ENCODE data around the gene UEVLD. TPM values are rescaled to one million over a fixed set of nuclear protein-coding genes. Genes with fewer than 3 reads are reported as not detected.

The UEVLD gene
- total RNA-seq (2021) (20.2 and 31.6 TPM in 2 replicates), Bru-seq, nascent RNA (percentile 76 among the genes with signal in this experiment), BruChase-seq, experiment 1, labeled RNA remaining after a 2-hour chase (percentile 76 among the genes with signal in this experiment), BruChase-seq, experiment 2, labeled RNA remaining after a 6-hour chase (percentile 76 among the genes with signal in this experiment)
- long read RNA-seq, full-length matches to known transcripts, result 19 of 27 reads
- long read RNA-seq, partial matches to known transcripts, result 1 of 27 reads
- long read RNA-seq, other reads (novel, unspliced or antisense), result 7 of 27 reads

DNA sequence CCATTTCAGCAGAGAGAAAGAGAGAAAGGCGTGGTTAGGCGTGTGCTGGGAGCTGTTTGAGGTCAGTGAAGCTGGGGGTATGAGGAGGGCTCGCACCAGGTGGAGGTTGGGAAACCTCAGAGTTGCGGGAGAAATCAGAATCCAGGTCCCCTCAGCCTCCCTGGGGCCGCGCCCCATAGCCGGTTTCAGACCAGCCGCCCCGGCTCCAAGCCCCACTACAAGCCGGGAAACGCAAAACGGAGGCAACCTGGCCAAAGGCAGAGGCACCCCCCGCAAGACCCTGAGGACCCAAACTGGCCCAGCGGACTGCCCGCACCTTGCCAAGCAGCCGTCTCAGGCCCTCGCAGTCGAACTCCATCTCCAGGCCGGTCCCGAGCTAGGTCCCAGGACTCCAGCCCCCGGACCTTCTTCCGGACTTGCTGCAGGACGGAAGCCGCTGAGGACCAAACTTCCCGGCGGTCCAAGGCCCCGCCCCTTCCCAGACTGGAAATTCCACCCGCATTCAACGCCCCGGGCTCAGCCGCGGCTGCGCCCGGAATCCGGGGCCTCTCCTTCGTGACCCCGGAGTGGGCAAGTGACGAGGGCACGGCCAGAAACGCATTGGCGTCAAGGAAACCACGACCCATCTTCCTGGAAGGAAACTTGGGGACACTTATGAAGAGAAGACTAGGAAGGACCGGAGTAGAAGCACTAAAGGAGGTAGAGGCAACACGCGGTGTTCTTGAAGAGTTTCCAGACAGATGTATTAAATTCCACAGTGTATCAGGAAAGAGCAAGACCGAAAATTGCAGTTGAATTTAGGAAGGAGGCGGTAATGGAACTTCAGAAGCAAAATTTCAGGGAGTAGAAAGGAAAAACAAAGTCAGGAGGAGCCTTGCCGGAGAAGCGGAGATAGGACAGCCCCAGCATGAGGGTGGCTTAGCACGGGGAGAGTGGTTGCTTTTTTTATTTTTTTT, at the start of gene UEVLD:
Gene UEVLD, minus strand, starts transcription at position 438 of the 956 bp plus-strand sequence. Its CDS starts 80 bp downstream, at position 358.
- no peaks in the 10 kb centered on the region for H4K20me1 ChIP-seq (ENCODE audit: insufficient read depth)
- ChIA-PET CTCF (interaction anchor here (0.7 kb wide), 1 partner anchor 176 kb away, joined by 4 read pairs; the partner anchor contains the start of gene LDHC), POLR2A (ENCODE audit: unreplicated experiment) (interaction anchor here (0.5 to 0.8 kb wide), 3 partner anchors 9 to 275 kb away, joined by 4 to 8 read pairs (median 5); no protein-coding TSS in a partner anchor)
- no peaks in the 10 kb centered on the region for H3F3A ChIP-seq (ENCODE audit: insufficient read depth, low read depth)
- no peaks in the 10 kb centered on the region for H3K9me3 ChIP-seq (ENCODE audit: insufficient read depth, low read depth)
- H3K27ac ChIP-seq, result peak within 1 kb of the TSS; percentile 36
- H3K4me1 ChIP-seq (replicated peaks; ENCODE audit: insufficient read depth), result peaks cover 24% of the 10 kb centered on the region
- TF ChIP-seq EZH2 (IDR thresholded peaks at IDR 0.05; ENCODE audit: low read depth), result no peak
- TF ChIP-seq, protein P1, sequence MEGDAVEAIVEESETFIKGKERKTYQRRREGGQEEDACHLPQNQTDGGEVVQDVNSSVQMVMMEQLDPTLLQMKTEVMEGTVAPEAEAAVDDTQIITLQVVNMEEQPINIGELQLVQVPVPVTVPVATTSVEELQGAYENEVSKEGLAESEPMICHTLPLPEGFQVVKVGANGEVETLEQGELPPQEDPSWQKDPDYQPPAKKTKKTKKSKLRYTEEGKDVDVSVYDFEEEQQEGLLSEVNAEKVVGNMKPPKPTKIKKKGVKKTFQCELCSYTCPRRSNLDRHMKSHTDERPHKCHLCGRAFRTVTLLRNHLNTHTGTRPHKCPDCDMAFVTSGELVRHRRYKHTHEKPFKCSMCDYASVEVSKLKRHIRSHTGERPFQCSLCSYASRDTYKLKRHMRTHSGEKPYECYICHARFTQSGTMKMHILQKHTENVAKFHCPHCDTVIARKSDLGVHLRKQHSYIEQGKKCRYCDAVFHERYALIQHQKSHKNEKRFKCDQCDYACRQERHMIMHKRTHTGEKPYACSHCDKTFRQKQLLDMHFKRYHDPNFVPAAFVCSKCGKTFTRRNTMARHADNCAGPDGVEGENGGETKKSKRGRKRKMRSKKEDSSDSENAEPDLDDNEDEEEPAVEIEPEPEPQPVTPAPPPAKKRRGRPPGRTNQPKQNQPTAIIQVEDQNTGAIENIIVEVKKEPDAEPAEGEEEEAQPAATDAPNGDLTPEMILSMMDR (conservative IDR thresholded peaks at IDR 0.05), result no peak
- H3K9me2 ChIP-seq (ENCODE audit: insufficient read depth), result no peaks in the 10 kb centered on the region
- H3K27me3 ChIP-seq (ENCODE audit: insufficient read depth, low read depth), result no peaks in the 10 kb centered on the region
- peak within 1 kb of the TSS; percentile 96 for H2AFZ ChIP-seq
- no TSS peak for BruUV-seq (replicated peaks)
- peak; percentile 82 to 93 for DNase-seq
- H3K4me2 ChIP-seq, result peak within 1 kb of the TSS; percentile 93
- H3K79me2 ChIP-seq (ENCODE audit: low read depth), result peaks cover 55% of the 10 kb centered on the region
- peak within 1 kb of the TSS; percentile 70 for H3K4me3 ChIP-seq
- H3K36me3 ChIP-seq (ENCODE audit: low read depth), result no peaks in the 10 kb centered on the region
- intact Hi-C loops (cut with micrococcal nuclease; ENCODE audit: unreplicated experiment), result loop anchor here (1.0 to 2.0 kb wide), 2 partner anchors 46 to 62 kb away; partner anchors contain the start of genes SPTY2D1 and TSG101

DNA sequence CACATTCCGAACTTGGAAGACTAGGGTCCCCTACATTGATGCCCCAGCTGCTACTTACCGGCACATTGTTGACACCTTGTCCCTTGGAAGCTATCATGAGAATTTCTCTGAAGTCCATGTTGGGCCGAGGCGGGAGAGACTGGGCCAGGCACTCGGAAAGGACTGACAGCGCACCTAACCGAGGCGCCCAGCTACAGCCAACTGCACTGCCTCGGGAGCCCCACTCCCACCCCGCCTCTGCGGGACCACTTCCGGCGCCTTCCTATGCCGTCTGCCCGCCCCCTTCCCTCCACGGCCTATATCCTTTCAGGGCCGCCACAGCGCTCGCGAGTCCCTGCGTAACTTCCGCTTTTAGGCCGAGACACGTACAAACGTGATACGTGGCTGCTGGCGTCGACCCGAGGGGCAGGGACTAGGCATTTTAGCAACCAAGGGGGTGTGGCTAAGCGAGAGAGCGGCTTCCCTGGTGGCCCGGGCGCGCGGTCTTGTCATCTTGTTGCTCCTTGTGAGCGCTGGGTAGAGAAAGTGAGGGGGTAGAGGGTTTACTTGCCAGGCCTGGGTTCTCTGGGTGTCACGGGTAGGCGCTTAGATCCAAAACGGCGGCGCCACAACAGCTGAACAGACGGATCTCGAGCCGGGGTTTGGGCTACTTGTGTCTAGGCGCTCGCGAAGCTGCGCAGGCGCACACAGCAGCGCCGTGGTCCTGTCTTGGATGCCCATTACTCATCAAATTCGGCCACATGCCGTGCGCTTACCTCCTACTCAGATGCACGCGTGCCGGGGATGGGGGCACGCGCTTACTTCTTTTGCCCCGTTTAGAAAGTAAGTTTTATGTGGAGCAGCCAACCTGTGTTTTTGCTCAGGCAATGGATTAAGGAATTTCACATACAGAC, 45.9 kb upstream of the UEVLD start, which contains the start of gene SPTY2D1:
Gene SPTY2D1, minus strand, starts transcription at position 203 of the 893 bp plus-strand sequence. Its CDS starts 85 bp downstream, at position 118.
- Histone ChIP-seq H3K79me2 (ENCODE audit: low read depth) (peaks cover 52% of the 10 kb centered on the region), H3K9me2 (ENCODE audit: insufficient read depth) (no peaks in the 10 kb centered on the region), H3K4me2 (peak within 1 kb of the TSS; percentile 100), H2AFZ (peak within 1 kb of the TSS; percentile 96), H4K20me1 (ENCODE audit: insufficient read depth) (peaks cover 15% of the 10 kb centered on the region), H3F3A (ENCODE audit: insufficient read depth, low read depth) (no peaks in the 10 kb centered on the region), H3K9me3 (ENCODE audit: insufficient read depth, low read depth) (no peaks in the 10 kb centered on the region), H3K27ac (peak within 1 kb of the TSS; percentile 83), H3K4me1 (replicated peaks; ENCODE audit: insufficient read depth) (peaks cover 15% of the 10 kb centered on the region), H3K36me3 (ENCODE audit: low read depth) (no peaks in the 10 kb centered on the region), H3K4me3 (peak within 1 kb of the TSS; percentile 95), H3K27me3 (ENCODE audit: insufficient read depth, low read depth) (no peaks in the 10 kb centered on the region)
- intact Hi-C loops (cut with micrococcal nuclease; ENCODE audit: unreplicated experiment), result loop anchor here (1.0 to 5.0 kb wide), 3 partner anchors 34 to 107 kb away; partner anchors contain the start of genes TSG101 and UEVLD
- ChIA-PET CTCF (interaction anchor here (0.6 kb wide), 1 partner anchor 94 kb away, joined by 3 read pairs; no protein-coding TSS in a partner anchor), POLR2A (ENCODE audit: unreplicated experiment) (interaction anchor here (0.6 to 1.4 kb wide), 6 partner anchors 28 to 565 kb away, joined by 3 to 12 read pairs (median 3); partner anchors contain the start of gene LDHA)
- TF ChIP-seq, protein P1 (conservative IDR thresholded peaks at IDR 0.05), result no peak
- TF ChIP-seq EZH2 (IDR thresholded peaks at IDR 0.05; ENCODE audit: low read depth), result no peak
- BruUV-seq (replicated peaks), result TSS peak; percentile 95
- DNase-seq, result peak; percentile 98

Measured in PC-9 (cell line).